GM12891 (cell line): Measurements from ENCODE around the gene UNC79.

Experiments
- DNase-seq: peaks from one replicate; pipeline ENCODE4 v3.0.0; 2011; ENCODE audit warnings: low spot score; ENCODE audit not compliant: insufficient read length
- FAIRE-seq: peaks from 2 replicates; lab custom pipeline; 2011; peaks lifted over from hg19 to GRCh38; lab: Jason Lieb, UNC
- PAX5 ChIP-seq: IDR thresholded peaks from 2 replicates; pipeline ENCODE4 v1.6.1; 2011; ENCODE audit warnings: low read length, moderate library complexity, mild to moderate bottlenecking; ENCODE audit not compliant: insufficient read depth, severe bottlenecking
- POLR2A ChIP-seq: IDR thresholded peaks from 2 replicates; pipeline ENCODE4 v1.6.1; 2011; ENCODE audit warnings: low read depth, low read length, control low read depth
- POLR2AphosphoS5 ChIP-seq: IDR thresholded peaks from 2 replicates; pipeline ENCODE4 v1.6.1; 2011; ENCODE audit warnings: low read depth, low read length, control low read depth
- POU2F2 ChIP-seq: IDR thresholded peaks from 2 replicates; pipeline ENCODE4 v1.6.1; 2011; ENCODE audit warnings: low read depth, mild to moderate bottlenecking, control low read depth, low read length, moderate library complexity
- SPI1 ChIP-seq: IDR thresholded peaks from 2 replicates; pipeline ENCODE4 v1.6.1; 2011; ENCODE audit warnings: low read depth, low read length, control low read depth
- TAF1 ChIP-seq: IDR thresholded peaks from 2 replicates; pipeline ENCODE4 v1.6.1; 2011; ENCODE audit warnings: low read depth, low read length, control low read depth

Gene UNC79

GRCh38 chr14:93717668-93718320, 287.1 kb downstream of the UNC79 start:
- FAIRE-seq: no peak

GRCh38 chr14:93719256-93719655, 288.5 kb downstream of the UNC79 start:
- TF ChIP-seq POU2F2 (no peak), PAX5 (no peak), SPI1 (no peak), POLR2AphosphoS5 (no peak), TAF1 (no peak), POLR2A (no peak)
- FAIRE-seq (no peak), DNase-seq (no peak)

More at GRCh38 chr14:93717668-93718320, 287.1 kb downstream of the UNC79 start:
- no peak for DNase-seq
- no peak for TF ChIP-seq POU2F2
- TF ChIP-seq POLR2AphosphoS5: no peak
- no peak for TF ChIP-seq POLR2A
- TF ChIP-seq PAX5: no peak
- no peak for TF ChIP-seq SPI1

GRCh38 chr14:93720076-93720815, 289.5 kb downstream of the UNC79 start:
- FAIRE-seq (no peak), DNase-seq (no peak)
- TF ChIP-seq POLR2AphosphoS5 (no peak), POLR2A (no peak)

GRCh38 chr14:93720981-93721483, 290.3 kb downstream of the UNC79 start:
- DNase-seq (no peak), FAIRE-seq (no peak)
- TF ChIP-seq POLR2A (no peak), POU2F2 (no peak), PAX5 (no peak), POLR2AphosphoS5 (no peak), TAF1 (no peak), SPI1 (no peak)

GRCh38 chr14:93723001-93723400, 292.3 kb downstream of the UNC79 start:
- TF ChIP-seq PAX5 (no peak), SPI1 (no peak), TAF1 (no peak), POLR2AphosphoS5 (no peak), POU2F2 (no peak)
- FAIRE-seq: no peak
- no peak for DNase-seq

GRCh38 chr14:93725002-93725582, 294.4 kb downstream of the UNC79 start:
- DNase-seq (no peak), FAIRE-seq (no peak)
- TF ChIP-seq TAF1 (no peak), SPI1 (no peak), POLR2A (no peak)

- FAIRE-seq: no peak
Observed at GRCh38 chr14:93725993-93726392, 295.3 kb downstream of the UNC79 start.

GRCh38 chr14:93727039-93727740, 296.5 kb downstream of the UNC79 start:
- DNase-seq (no peak), FAIRE-seq (no peak)
- TF ChIP-seq PAX5 (no peak), TAF1 (no peak), POU2F2 (no peak), POLR2A (no peak), POLR2AphosphoS5 (no peak), SPI1 (no peak)

More at GRCh38 chr14:93725993-93726392, 295.3 kb downstream of the UNC79 start:
- no peak for DNase-seq
- TF ChIP-seq POLR2A: no peak
- TF ChIP-seq TAF1: no peak
- no peak for TF ChIP-seq PAX5
- no peak for TF ChIP-seq POU2F2
- TF ChIP-seq POLR2AphosphoS5: no peak
- no peak for TF ChIP-seq SPI1

- no peak for DNase-seq
- FAIRE-seq: no peak
Observed at GRCh38 chr14:93727917-93728650, 297.3 kb downstream of the UNC79 start.

More at GRCh38 chr14:93727917-93728650, 297.3 kb downstream of the UNC79 start:
- TF ChIP-seq TAF1 (no peak), POLR2A (no peak), SPI1 (no peak), POLR2AphosphoS5 (no peak), PAX5 (no peak), POU2F2 (no peak)
